ENCODE measurements around the gene GCNT1. TPM values are rescaled to one million over a fixed set of nuclear protein-coding genes. Genes with fewer than 3 reads are reported as not detected.

GCNT1 gene
- polyA plus RNA-seq, 2 of the 4 experiments (the other 2 are of a cell fraction), result 1.0 to 2.2 TPM

DNA sequence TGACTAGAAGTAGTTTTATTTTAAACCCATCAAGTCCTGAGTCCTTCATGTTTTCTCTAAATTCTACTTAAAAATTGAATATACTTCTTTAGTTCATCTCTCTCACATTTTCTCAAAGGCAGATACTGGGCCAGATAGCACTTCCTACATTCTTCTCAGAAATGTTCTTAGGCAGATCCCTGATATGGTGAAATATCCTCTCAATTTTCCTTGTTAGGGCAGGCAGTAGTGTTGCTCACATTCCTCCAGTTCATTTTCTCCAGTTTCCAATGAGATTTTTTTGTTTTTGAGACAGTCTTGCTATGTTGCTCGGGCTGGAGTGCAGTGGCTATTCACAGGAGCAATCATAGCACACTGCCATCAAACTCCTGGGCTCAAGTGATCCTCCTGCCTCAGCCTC lies 5.7 kb downstream of the GCNT1 start:
- WGBS (ENCODE audit: missing lambda C conversion rate), result 56% methylated on average over 1 of the region's 1 CpG
- Histone ChIP-seq H3K27ac (no peak overlapping the region), H3K9me3 (no peaks in the 10 kb centered on the region), H3K4me2 (no peak overlapping the region), H3K4me3 (no peak overlapping the region), H3K4me1 (peaks cover 8% of the 10 kb centered on the region; the same call in 2 of the 3 replicates)
- DNase-seq (ENCODE audit: low read depth in 1 of 2, low spot score in 1 of 2) (no peak), FAIRE-seq (no peak), ATAC-seq (no peak)
- POLR2A ChIA-PET, result no interaction called here
- TF ChIP-seq NPAS2 (CRISPR knock-in tag; IDR thresholded peaks at IDR 0.05; ENCODE audit: borderline replicate concordance), result no peak
- TF ChIP-seq FOSL2 (IDR thresholded peaks at IDR 0.05), result no peak
- no peak for TF ChIP-seq FOSL2 (CRISPR knock-in tag; IDR thresholded peaks at IDR 0.05)
- TF ChIP-seq CEBPB (IDR thresholded peaks at IDR 0.05), result no peak
- TF ChIP-seq HOXA7 (CRISPR knock-in tag; IDR thresholded peaks at IDR 0.05), result no peak
- TF ChIP-seq, protein P1, sequence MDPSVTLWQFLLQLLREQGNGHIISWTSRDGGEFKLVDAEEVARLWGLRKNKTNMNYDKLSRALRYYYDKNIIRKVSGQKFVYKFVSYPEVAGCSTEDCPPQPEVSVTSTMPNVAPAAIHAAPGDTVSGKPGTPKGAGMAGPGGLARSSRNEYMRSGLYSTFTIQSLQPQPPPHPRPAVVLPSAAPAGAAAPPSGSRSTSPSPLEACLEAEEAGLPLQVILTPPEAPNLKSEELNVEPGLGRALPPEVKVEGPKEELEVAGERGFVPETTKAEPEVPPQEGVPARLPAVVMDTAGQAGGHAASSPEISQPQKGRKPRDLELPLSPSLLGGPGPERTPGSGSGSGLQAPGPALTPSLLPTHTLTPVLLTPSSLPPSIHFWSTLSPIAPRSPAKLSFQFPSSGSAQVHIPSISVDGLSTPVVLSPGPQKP (IDR thresholded peaks at IDR 0.05; ENCODE audit: low read depth, low read length), result no peak
- TF ChIP-seq, protein P2, sequence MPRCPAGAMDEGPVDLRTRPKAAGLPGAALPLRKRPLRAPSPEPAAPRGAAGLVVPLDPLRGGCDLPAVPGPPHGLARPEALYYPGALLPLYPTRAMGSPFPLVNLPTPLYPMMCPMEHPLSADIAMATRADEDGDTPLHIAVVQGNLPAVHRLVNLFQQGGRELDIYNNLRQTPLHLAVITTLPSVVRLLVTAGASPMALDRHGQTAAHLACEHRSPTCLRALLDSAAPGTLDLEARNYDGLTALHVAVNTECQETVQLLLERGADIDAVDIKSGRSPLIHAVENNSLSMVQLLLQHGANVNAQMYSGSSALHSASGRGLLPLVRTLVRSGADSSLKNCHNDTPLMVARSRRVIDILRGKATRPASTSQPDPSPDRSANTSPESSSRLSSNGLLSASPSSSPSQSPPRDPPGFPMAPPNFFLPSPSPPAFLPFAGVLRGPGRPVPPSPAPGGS (IDR thresholded peaks at IDR 0.05), result no peak
- TF ChIP-seq HOXB5 (CRISPR knock-in tag; IDR thresholded peaks at IDR 0.05), result no peak
- no peak for TF ChIP-seq ESRRA (IDR thresholded peaks at IDR 0.05; ENCODE audit: borderline replicate concordance, low read length)
- TF ChIP-seq GATA3 (IDR thresholded peaks at IDR 0.05; ENCODE audit: borderline replicate concordance), result no peak
- TF ChIP-seq, protein P3, sequence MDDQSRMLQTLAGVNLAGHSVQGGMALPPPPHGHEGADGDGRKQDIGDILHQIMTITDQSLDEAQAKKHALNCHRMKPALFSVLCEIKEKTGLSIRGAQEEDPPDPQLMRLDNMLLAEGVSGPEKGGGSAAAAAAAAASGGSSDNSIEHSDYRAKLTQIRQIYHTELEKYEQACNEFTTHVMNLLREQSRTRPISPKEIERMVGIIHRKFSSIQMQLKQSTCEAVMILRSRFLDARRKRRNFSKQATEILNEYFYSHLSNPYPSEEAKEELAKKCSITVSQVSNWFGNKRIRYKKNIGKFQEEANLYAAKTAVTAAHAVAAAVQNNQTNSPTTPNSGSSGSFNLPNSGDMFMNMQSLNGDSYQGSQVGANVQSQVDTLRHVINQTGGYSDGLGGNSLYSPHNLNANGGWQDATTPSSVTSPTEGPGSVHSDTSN (IDR thresholded peaks at IDR 0.05), result no peak
- TF ChIP-seq MAZ (IDR thresholded peaks at IDR 0.05; ENCODE audit: borderline replicate concordance, low read depth, low read length), result no peak
- CTCF ChIA-PET, result interaction anchor here (0.6 kb wide), 1 partner anchor 616 kb away, joined by 5 read pairs; no protein-coding TSS in a partner anchor

DNA sequence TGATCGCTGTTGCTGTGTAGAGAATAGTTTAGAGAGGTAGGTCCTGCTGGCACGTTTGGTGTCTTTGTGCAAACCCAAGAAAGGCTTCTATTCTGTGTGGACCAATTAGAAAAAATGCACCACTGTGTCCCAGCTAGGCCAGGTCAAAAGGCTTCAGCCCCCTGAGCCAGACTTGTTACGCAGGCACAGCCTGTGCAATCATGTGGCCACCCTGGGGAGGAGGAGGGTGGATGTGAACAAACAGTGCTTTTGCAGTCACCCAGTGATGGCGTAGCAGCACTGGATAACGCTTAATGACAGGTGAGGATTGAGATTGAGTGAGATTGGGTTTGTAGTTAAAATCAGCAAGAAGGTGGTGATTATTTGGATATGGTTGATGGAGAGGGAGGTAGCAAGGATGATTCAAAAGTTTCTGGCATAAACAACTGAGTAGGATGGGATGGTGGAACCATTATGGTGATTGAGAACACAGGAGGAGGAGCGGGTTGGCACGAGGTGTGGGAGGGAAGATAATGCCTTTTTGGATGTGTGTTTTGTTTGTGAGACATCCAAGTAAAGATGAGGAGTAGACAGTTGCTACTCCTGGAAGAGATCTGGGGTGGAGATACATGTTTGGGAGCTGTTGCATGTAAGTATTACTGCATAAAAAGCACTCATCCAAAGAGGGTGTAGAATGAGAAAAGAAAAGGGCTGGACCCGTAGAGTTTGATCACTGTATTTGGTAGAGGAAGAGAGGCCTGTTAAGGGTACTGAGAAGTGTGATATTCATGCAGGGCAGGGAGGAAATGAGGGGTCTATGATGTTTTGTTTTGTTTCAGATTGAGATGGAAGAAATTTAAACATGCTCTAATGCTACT lies 6.7 kb downstream of the GCNT1 start:
- H3K9me3 ChIP-seq, result no peaks in the 10 kb centered on the region
- H3K4me1 ChIP-seq, result no peaks in the 10 kb centered on the region
- FAIRE-seq (no peak), DNase-seq (ENCODE audit: low read depth in 1 of 2, low spot score in 1 of 2) (no peak), ATAC-seq (no peak)
- TF ChIP-seq, protein P4, sequence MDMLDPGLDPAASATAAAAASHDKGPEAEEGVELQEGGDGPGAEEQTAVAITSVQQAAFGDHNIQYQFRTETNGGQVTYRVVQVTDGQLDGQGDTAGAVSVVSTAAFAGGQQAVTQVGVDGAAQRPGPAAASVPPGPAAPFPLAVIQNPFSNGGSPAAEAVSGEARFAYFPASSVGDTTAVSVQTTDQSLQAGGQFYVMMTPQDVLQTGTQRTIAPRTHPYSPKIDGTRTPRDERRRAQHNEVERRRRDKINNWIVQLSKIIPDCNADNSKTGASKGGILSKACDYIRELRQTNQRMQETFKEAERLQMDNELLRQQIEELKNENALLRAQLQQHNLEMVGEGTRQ (IDR thresholded peaks at IDR 0.05), result no peak
- TF ChIP-seq, protein P5, sequence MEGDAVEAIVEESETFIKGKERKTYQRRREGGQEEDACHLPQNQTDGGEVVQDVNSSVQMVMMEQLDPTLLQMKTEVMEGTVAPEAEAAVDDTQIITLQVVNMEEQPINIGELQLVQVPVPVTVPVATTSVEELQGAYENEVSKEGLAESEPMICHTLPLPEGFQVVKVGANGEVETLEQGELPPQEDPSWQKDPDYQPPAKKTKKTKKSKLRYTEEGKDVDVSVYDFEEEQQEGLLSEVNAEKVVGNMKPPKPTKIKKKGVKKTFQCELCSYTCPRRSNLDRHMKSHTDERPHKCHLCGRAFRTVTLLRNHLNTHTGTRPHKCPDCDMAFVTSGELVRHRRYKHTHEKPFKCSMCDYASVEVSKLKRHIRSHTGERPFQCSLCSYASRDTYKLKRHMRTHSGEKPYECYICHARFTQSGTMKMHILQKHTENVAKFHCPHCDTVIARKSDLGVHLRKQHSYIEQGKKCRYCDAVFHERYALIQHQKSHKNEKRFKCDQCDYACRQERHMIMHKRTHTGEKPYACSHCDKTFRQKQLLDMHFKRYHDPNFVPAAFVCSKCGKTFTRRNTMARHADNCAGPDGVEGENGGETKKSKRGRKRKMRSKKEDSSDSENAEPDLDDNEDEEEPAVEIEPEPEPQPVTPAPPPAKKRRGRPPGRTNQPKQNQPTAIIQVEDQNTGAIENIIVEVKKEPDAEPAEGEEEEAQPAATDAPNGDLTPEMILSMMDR (IDR thresholded peaks at IDR 0.05), result no peak
- no peak for TF ChIP-seq ZC3H11A (IDR thresholded peaks at IDR 0.05)
- TF ChIP-seq ZFP36 (IDR thresholded peaks at IDR 0.05; ENCODE audit: borderline replicate concordance, partially characterized antibody), result no peak
- TF ChIP-seq MAZ (IDR thresholded peaks at IDR 0.05; ENCODE audit: borderline replicate concordance, low read depth, low read length), result no peak
- TF ChIP-seq KDM5A (IDR thresholded peaks at IDR 0.05), result no peak
- no peak for TF ChIP-seq CBX2 (IDR thresholded peaks at IDR 0.05; ENCODE audit: borderline replicate concordance, low read depth)
- TF ChIP-seq EP300 (IDR thresholded peaks at IDR 0.05), result no peak
- TF ChIP-seq EHF (CRISPR knock-in tag; IDR thresholded peaks at IDR 0.05), result no peak
- WGBS (ENCODE audit: missing lambda C conversion rate), result 56% methylated on average over 8 of the region's 8 CpGs
- no peak overlapping the region for H3K4me2 ChIP-seq
- H3K27ac ChIP-seq, result no peak overlapping the region
- H3K4me3 ChIP-seq, result no peak overlapping the region
- ChIA-PET CTCF (interaction anchor here (1.2 kb wide), 1 partner anchor 9 kb away, joined by 4 read pairs; no protein-coding TSS in a partner anchor), POLR2A (no interaction called here)
